HG02798 (cell line): ENCODE results near the gene SELENOI.

Source experiments
- ATAC-seq: cut with Tn5 transposase; IDR thresholded peaks from one replicate; pipeline ENCODE4 v1.9.1; 2021; ENCODE audit warnings: mild to moderate bottlenecking; ENCODE audit not compliant: unreplicated experiment, poor library complexity

Gene SELENOI

GRCh38 chr2:26401739-26402541 lies 56.0 kb downstream of the SELENOI start, which contains the start of gene DRC1:
Gene DRC1, plus strand, starts transcription at chr2:26401920. Its CDS starts 70 bp downstream, at chr2:26401990.
- ATAC-seq = no peak

- no peak for ATAC-seq
These were observed 61.6 kb downstream of the SELENOI start for GRCh38 chr2:26407526-26407925.

GRCh38 chr2:26409785-26410184 lies 63.8 kb downstream of the SELENOI start:
- ATAC-seq = no peak

GRCh38 chr2:26410764-26411243 lies 64.9 kb downstream of the SELENOI start:
- no peak for ATAC-seq

GRCh38 chr2:26411419-26411818 lies 65.5 kb downstream of the SELENOI start:
- no peak for ATAC-seq

GRCh38 chr2:26412091-26412673 lies 66.2 kb downstream of the SELENOI start:
- ATAC-seq = peak; percentile 41

- no peak for ATAC-seq
These were observed 68.4 kb downstream of the SELENOI start for GRCh38 chr2:26414311-26414710.

GRCh38 chr2:26421961-26422360 lies 76.0 kb downstream of the SELENOI start:
- no peak for ATAC-seq

- ATAC-seq = no peak
These were observed 77.1 kb downstream of the SELENOI start for GRCh38 chr2:26422947-26423629.

- ATAC-seq = no peak
These were observed 77.8 kb downstream of the SELENOI start for GRCh38 chr2:26423750-26424149.

GRCh38 chr2:26424221-26424620 lies 78.3 kb downstream of the SELENOI start:
- no peak for ATAC-seq

GRCh38 chr2:26428846-26429245 lies 82.9 kb downstream of the SELENOI start:
- no peak for ATAC-seq

GRCh38 chr2:26429779-26430578 lies 84.0 kb downstream of the SELENOI start:
- no peak for ATAC-seq

- ATAC-seq = no peak
These were observed 84.9 kb downstream of the SELENOI start for GRCh38 chr2:26430826-26431225.

- no peak for ATAC-seq
These were observed 86.4 kb downstream of the SELENOI start for GRCh38 chr2:26432363-26432762.

GRCh38 chr2:26432859-26433258 lies 86.9 kb downstream of the SELENOI start:
- no peak for ATAC-seq

- no peak for ATAC-seq
These were observed 89.2 kb downstream of the SELENOI start for GRCh38 chr2:26435106-26435505.

- ATAC-seq = no peak
These were observed 92.6 kb downstream of the SELENOI start for GRCh38 chr2:26438526-26438925.

GRCh38 chr2:26438926-26439325 lies 93.0 kb downstream of the SELENOI start:
- no peak for ATAC-seq

- no peak for ATAC-seq
These were observed 96.4 kb downstream of the SELENOI start for GRCh38 chr2:26442301-26442700.
